Adrenal gland (tissue), 12 donors: ENCODE measurements around the gene TMEM273. TPM values are rescaled to one million over a fixed set of nuclear protein-coding genes. Genes with fewer than 3 reads are reported as not detected.

Experiments
- DNase-seq, 7 donors: peaks; one replicate each; pipeline ENCODE4 v3.0.0-alpha.2; 2019 to 2020
- H3K27ac ChIP-seq, 5 donors: fragments of 200-600 bp; sonication (generic) in 4 of 5; 1 replicate in 3 of 5; 2 replicates in 2 of 5; pipeline versions ENCODE4 v1.5.1 to v1.8.0; 2016 to 2020; ENCODE audit warnings: mild to moderate bottlenecking in 1 of 5
- H3K27me3 ChIP-seq: fragments of 200-600 bp; 2 replicates; pipeline ENCODE4 v1.8.0; 2021
- H3K36me3 ChIP-seq, 2 donors: fragments of 200-600 bp; replicated peaks in 1 of 2; 1 replicate in 1 of 2; 2 replicates in 1 of 2; pipeline versions ENCODE4 v1.5.1 to v1.8.0; 2018 to 2022
- H3K4me1 ChIP-seq, 2 donors: fragments of 200-600 bp; replicated peaks in 1 of 2; 1 replicate in 1 of 2; 2 replicates in 1 of 2; pipeline versions ENCODE4 v1.5.1 to v1.8.0; 2018 to 2021
- H3K4me3 ChIP-seq, 4 donors: fragments of 200-600 bp; sonication (generic) in 3 of 4; one replicate each; pipeline ENCODE4 v1.5.1; 2016 to 2018
- H3K9me3 ChIP-seq, 3 donors: fragments of 200-600 bp; sonication (generic) in 1 of 3; replicated peaks in 1 of 3; 1 replicate in 2 of 3; 2 replicates in 1 of 3; pipeline versions ENCODE4 v1.5.1 to v1.8.0; 2016 to 2021
- POLR2A ChIP-seq, 2 donors: fragments of 450-650 bp; IDR thresholded peaks; one replicate each; pipeline ENCODE4 v1.6.1; 2017; ENCODE audit warnings: antibody characterized with exemption in 2 of 2, mild to moderate bottlenecking in 2 of 2, moderate library complexity in 1 of 2
- WGBS, 4 donors: extraction: QIAGEN DNeasy Blood & Tissue Kit in 2 of 4; methylation state at CpG; one replicate each; pipeline versions ENCODE4 v1.1.5 to v1.1.7; 2013 to 2017; 5-methylcytosine and 5-hydroxymethylcytosine counted together
- intact Hi-C, 2 donors: fragments of 100-400 bp; cut with DNase I; formaldehyde crosslinking; loops; one replicate each; pipeline versions ENCODE4 v1.14.1 to v1.15.0; 2022 to 2023
- polyA plus RNA-seq, 3 donors: library from polyadenylated mRNA; stranded (reverse); fragments of 200-250 nt in 2 of 3; fragments of 350-450 nt in 1 of 3; fragmentation: Illumina TruSeq in 1 of 3; extraction: RNeasy Lipid Tissue Mini Kit (QIAGEN cat#74804) in 1 of 3; gene quantifications; one replicate each; pipeline ENCODE4 v1.2.3, GENCODE V29; 2013 to 2014
- total RNA-seq, 9 donors: library from RNA; depleted of rRNA in 4 of 9; stranded (reverse); fragments of >200 nt in 4 of 9; fragments of 120-200 nt in 1 of 9; fragmentation: NEBNext Ultra II Directional in 1 of 9; extraction: Animal tissue kit (Norgen Biotek cat#: 25700) in 1 of 9; gene quantifications; one replicate each; pipeline versions ENCODE4 v1.1.0 to v1.2.4, GENCODE V29; 2013 to 2023
- TF ChIP-seq, protein P1 (sequence below), 6 experiments: fragments of 450-650 bp in 4 of 6; fragments of 200-600 bp in 2 of 6; sonication (generic) in 1 of 6; IDR thresholded peaks; 1 replicate in 5 of 6; 2 replicates in 1 of 6; pipeline versions ENCODE4 v1.5.1 to v1.8.0; 2016 to 2021; ENCODE audit warnings: antibody characterized with exemption in 6 of 6, mild to moderate bottlenecking in 2 of 6, moderate library complexity in 1 of 6
- donor health status: healthy with polysubstance abuse.
- donor health status: Bipolar disorder and iron deficiency.
- donor health status: DM: yes; HTN: yes; CAD: no.
- donor health status: DM: no; HTN: no; CAD: no.
- donor health status: DM: no; HTN: no; CAD: no.
- donor health status: DM: yes; HTN: yes; CAD: no.

TMEM273 gene
- total and polyA plus RNA-seq, 12 donors = 2.0 to 10.0 (median 5.8) TPM; not detected in 1

DNA sequence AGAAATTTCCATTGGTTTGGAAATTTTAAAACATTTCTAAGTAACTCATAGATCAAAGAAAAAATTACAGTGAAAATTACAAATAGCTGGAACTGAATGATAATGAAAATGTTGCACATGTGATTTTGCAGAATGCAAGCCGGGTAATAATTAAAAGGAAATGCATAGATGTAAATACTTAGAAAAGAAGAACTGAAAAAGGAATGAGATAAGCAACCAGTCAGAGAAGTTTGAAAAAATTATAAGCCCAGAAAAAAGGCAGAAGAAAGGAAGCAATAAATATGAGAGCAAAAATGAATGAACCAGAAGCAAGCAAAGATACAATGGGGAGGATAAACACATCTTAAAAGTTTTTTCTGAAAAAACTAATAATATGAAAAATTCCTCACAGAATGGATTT, 3.2 kb upstream of the TMEM273 start:
- Histone ChIP-seq H3K4me1 (peaks cover 0 to 12% of the 10 kb centered on the region in 2 donors), H3K36me3 (no peaks in the 10 kb centered on the region), H3K4me3 (no peak overlapping the region), H3K27ac (no peak overlapping the region), H3K9me3 (no peaks in the 10 kb centered on the region), H3K27me3 (no peaks in the 10 kb centered on the region)
- intact Hi-C loops = no loop called here
- TF ChIP-seq, protein P1, sequence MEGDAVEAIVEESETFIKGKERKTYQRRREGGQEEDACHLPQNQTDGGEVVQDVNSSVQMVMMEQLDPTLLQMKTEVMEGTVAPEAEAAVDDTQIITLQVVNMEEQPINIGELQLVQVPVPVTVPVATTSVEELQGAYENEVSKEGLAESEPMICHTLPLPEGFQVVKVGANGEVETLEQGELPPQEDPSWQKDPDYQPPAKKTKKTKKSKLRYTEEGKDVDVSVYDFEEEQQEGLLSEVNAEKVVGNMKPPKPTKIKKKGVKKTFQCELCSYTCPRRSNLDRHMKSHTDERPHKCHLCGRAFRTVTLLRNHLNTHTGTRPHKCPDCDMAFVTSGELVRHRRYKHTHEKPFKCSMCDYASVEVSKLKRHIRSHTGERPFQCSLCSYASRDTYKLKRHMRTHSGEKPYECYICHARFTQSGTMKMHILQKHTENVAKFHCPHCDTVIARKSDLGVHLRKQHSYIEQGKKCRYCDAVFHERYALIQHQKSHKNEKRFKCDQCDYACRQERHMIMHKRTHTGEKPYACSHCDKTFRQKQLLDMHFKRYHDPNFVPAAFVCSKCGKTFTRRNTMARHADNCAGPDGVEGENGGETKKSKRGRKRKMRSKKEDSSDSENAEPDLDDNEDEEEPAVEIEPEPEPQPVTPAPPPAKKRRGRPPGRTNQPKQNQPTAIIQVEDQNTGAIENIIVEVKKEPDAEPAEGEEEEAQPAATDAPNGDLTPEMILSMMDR (IDR thresholded peaks at IDR 0.05) = no peak
- no peak for TF ChIP-seq POLR2A (IDR thresholded peaks at IDR 0.05)
- 82 to 88% (median 84%) methylated on average over 1 of the region's 1 CpG for WGBS, 4 donors
- no peak for DNase-seq

DNA sequence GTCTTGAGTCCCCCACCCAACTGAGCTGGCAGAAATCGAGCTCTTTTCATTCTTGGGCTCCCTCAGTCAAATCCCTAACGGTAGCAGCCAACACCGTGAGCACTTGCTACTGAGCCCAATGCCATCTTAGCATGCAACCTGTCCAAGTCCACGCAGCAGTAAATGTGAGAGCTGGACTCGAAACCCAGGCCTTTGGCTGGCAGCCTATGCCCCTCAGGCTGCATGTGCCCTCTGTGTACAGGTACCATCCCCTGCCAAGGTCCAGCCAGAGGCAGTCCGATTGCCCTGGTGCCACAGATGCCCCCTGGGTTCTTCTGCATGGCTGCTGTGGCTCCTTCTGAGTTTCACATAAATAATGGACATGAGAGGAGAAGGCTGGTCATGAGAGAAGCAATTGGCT, 1.2 kb upstream of the TMEM273 start:
- no peak overlapping the region for H3K27ac ChIP-seq
- H3K4me1 ChIP-seq = peaks cover 0 to 12% of the 10 kb centered on the region in 2 donors
- TF ChIP-seq POLR2A (IDR thresholded peaks at IDR 0.05) = no peak
- TF ChIP-seq, protein P1 (IDR thresholded peaks at IDR 0.05) = no peak
- intact Hi-C loops = no loop called here
- no peaks in the 10 kb centered on the region for H3K9me3 ChIP-seq
- H3K27me3 ChIP-seq = no peaks in the 10 kb centered on the region
- WGBS, 4 donors = 77 to 89% (median 89%) methylated on average over 4 to 6 of the region's 6 CpGs
- no peak for DNase-seq
- no peaks in the 10 kb centered on the region for H3K36me3 ChIP-seq
- H3K4me3 ChIP-seq = no peak overlapping the region

DNA sequence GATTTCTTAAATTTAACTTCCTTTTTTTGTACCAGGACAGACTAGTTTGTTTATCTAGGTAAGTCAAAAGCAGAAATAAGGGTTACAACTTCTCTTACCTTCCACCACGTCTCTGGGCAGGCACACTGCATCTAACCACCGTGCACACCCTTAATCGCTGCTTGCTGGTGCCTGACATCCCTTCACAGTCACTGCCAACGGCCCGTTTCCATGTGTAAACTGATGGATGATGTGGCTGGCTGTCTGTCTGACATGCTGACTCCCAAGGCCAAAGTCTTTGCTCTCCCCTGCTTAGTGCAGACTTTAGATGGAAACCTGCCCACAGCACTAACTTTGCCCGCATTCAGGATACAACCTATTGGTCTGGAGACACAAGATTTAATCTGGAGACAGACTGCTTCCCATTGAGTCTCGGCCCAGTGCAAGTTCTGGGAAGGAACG, 1.1 kb downstream of the TMEM273 start:
- Histone ChIP-seq H3K27ac (no peak overlapping the region), H3K9me3 (no peaks in the 10 kb centered on the region), H3K27me3 (no peaks in the 10 kb centered on the region), H3K4me1 (peaks cover 0 to 12% of the 10 kb centered on the region in 2 donors), H3K36me3 (no peaks in the 10 kb centered on the region), H3K4me3 (no peak overlapping the region)
- TF ChIP-seq, protein P1 (IDR thresholded peaks at IDR 0.05) = no peak
- WGBS, 4 donors = 40 to 57% (median 50%) methylated on average over 8 of the region's 8 CpGs
- no peak for DNase-seq
- intact Hi-C loops = no loop called here

DNA sequence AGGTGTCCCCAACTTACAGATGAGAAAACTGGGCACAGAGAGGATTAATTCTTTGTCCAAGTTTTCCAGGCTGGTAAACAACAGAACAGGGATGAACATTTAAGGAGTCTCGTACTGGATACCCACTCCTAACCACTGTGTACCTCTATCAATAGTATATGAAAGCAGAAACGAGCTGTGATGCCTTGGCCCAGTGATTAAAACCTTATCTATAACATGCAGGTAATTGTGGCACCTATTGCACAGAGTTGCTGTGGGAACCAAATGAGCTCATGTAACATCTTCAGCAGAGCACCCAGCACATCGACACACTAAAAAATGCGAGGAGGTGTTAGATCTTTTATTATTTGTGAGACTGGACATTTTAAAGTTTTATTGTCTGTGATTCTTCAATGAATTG, 1.6 kb downstream of the TMEM273 start:
- 75 to 85% (median 80%) methylated on average over 4 of the region's 4 CpGs for WGBS, 4 donors
- no peaks in the 10 kb centered on the region for H3K36me3 ChIP-seq
- peaks cover 0 to 12% of the 10 kb centered on the region in 2 donors for H3K4me1 ChIP-seq
- no peak overlapping the region for H3K27ac ChIP-seq
- no peak for TF ChIP-seq POLR2A (IDR thresholded peaks at IDR 0.05)
- H3K9me3 ChIP-seq = no peaks in the 10 kb centered on the region
- no peak for DNase-seq
- H3K4me3 ChIP-seq = no peak overlapping the region
- intact Hi-C loops = no loop called here
- H3K27me3 ChIP-seq = no peaks in the 10 kb centered on the region

DNA sequence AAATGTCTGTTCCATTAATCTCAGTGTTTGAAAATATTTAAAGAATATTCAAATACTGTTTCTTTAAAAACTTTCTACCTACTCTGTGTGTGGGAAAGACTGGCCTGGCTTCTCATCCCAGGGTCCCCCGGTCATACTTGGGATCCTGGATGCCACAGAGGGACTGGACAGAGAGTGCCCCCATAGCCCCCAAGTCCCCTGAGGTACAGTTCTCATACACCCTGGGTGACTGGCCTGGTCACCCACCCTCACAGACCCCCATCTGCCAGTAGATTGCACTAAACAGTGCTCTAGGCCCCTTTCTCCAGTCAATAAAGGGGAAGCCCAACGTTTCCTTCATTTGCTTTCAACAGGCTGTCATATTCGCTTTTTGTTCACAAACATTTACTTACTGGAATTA, 3.0 kb downstream of the TMEM273 start:
- intact Hi-C loops = no loop called here
- Histone ChIP-seq H3K27me3 (no peaks in the 10 kb centered on the region), H3K4me1 (peaks cover 0 to 12% of the 10 kb centered on the region in 2 donors), H3K4me3 (no peak overlapping the region), H3K27ac (no peak overlapping the region), H3K9me3 (no peaks in the 10 kb centered on the region), H3K36me3 (no peaks in the 10 kb centered on the region)
- TF ChIP-seq POLR2A (IDR thresholded peaks at IDR 0.05) = no peak
- TF ChIP-seq, protein P1 (IDR thresholded peaks at IDR 0.05) = no peak
- no peak for DNase-seq
- 82 to 84% (median 84%) methylated on average over 3 of the region's 3 CpGs for WGBS, 4 donors
